Measurements from ENCODE around the gene PPP2R5C.
"Not testable (repeated sequence)": the region's sequence is repeated elsewhere in the genome, so short reads cannot be mapped to it uniquely, and the experiment has no call there.

PPP2R5C gene

GRCh38 chr14:101958418-101959180 is 197.1 kb downstream of the PPP2R5C start:
- DNase-seq, result no peak

- DNase-seq, result peak; percentile 47
Observed at GRCh38 chr14:101959277-101959676, 197.8 kb downstream of the PPP2R5C start.

GRCh38 chr14:101960225-101960624 is 198.7 kb downstream of the PPP2R5C start:
- DNase-seq, result peak; percentile 39

GRCh38 chr14:101961011-101961721 is 199.7 kb downstream of the PPP2R5C start:
- peak; percentile 74 for DNase-seq

GRCh38 chr14:101961746-101962502 is 200.4 kb downstream of the PPP2R5C start:
- DNase-seq, result no peak

- DNase-seq, result no peak
Observed at GRCh38 chr14:101962503-101962874, 201.0 kb downstream of the PPP2R5C start.

- no peak for DNase-seq
Observed at GRCh38 chr14:101963052-101963451, 201.5 kb downstream of the PPP2R5C start.

GRCh38 chr14:101963656-101964296 is 202.3 kb downstream of the PPP2R5C start:
- no peak for DNase-seq

- peak; percentile 84 for DNase-seq
Observed at GRCh38 chr14:101964297-101965180, 203.0 kb downstream of the PPP2R5C start, which contains the start of gene DYNC1H1. Gene DYNC1H1 (plus strand): TSS chr14:101964573. CDS start chr14:101964692, 119 bp downstream.

- peak; percentile 56 for DNase-seq
Observed at GRCh38 chr14:101965181-101965544, 203.7 kb downstream of the PPP2R5C start.

- DNase-seq, result no peak
Observed at GRCh38 chr14:101965770-101966722, 204.5 kb downstream of the PPP2R5C start.

- no peak for DNase-seq
Observed at GRCh38 chr14:101966742-101967141, 205.2 kb downstream of the PPP2R5C start.

- no peak for DNase-seq
Observed at GRCh38 chr14:101968186-101968585, 206.7 kb downstream of the PPP2R5C start.

- DNase-seq, result no peak
Observed at GRCh38 chr14:101969481-101969880, 208.0 kb downstream of the PPP2R5C start.

GRCh38 chr14:101970830-101971400 is 209.4 kb downstream of the PPP2R5C start:
- DNase-seq, result no peak

- DNase-seq, result not testable (repeated sequence)
Observed at GRCh38 chr14:101971458-101971857, 209.9 kb downstream of the PPP2R5C start.

GRCh38 chr14:101972126-101972866 is 210.8 kb downstream of the PPP2R5C start:
- peak; percentile 83 for DNase-seq

GRCh38 chr14:101973356-101973755 is 211.8 kb downstream of the PPP2R5C start:
- DNase-seq, result no peak

GRCh38 chr14:101975231-101975630 is 213.7 kb downstream of the PPP2R5C start:
- DNase-seq, result no peak

Measured in MV-4-11 (cell line).